Head of caudate nucleus (tissue), 42 donors: ENCODE data around the gene VEGFD.

Experiments used
- DNase-seq, 42 donors: peaks; one replicate each; pipeline versions ENCODE4 v3.0.0 to v3.0.0-alpha.2; 2020 to 2021; ENCODE audit warnings: mixed read lengths in 7 of 42
- intact Hi-C: fragments of 100-400 bp; cut with DNase I; formaldehyde crosslinking; loops from one replicate; pipeline ENCODE4 v1.15.0; 2022

VEGFD gene

GRCh38 chrX:15373976-15374375 is 10.2 kb downstream of the VEGFD start:
- no peak for DNase-seq
- intact Hi-C loops: no loop called here

- intact Hi-C loops: no loop called here
- DNase-seq: no peak
Measured at GRCh38 chrX:15366506-15367352, 17.5 kb downstream of the VEGFD start.

GRCh38 chrX:15359701-15360100 is 24.5 kb downstream of the VEGFD start:
- intact Hi-C loops: loop anchor here (10.0 kb wide), 1 partner anchor 105 kb away; no protein-coding TSS in a partner anchor
- DNase-seq: no peak

- intact Hi-C loops: loop anchor here (10.0 kb wide), 1 partner anchor 106 kb away; no protein-coding TSS in a partner anchor
- DNase-seq: no peak
Measured at GRCh38 chrX:15358533-15358932, 25.7 kb downstream of the VEGFD start.

DNA sequence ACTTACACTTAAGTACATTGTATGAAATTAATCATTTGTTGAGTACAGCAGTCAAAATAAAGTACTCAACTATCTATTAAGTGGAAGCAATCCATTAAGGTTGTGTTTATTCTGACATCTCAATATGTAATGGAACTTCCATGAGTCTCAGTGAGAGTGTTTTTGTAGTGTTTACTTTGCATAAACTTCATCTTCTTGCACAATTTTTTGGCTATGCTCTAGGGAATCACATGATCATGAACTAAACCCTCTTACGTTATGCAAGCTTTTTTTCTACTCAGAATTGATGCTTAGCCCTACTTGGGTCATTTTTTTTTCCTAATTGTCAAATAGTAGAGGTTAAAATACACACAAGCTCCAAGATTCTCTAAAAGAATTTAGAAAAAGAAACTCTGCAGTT is 27.8 kb downstream of the VEGFD start:
- intact Hi-C loops: loop anchor here (10.0 kb wide), 1 partner anchor 108 kb away; no protein-coding TSS in a partner anchor
- DNase-seq: no peak

DNA sequence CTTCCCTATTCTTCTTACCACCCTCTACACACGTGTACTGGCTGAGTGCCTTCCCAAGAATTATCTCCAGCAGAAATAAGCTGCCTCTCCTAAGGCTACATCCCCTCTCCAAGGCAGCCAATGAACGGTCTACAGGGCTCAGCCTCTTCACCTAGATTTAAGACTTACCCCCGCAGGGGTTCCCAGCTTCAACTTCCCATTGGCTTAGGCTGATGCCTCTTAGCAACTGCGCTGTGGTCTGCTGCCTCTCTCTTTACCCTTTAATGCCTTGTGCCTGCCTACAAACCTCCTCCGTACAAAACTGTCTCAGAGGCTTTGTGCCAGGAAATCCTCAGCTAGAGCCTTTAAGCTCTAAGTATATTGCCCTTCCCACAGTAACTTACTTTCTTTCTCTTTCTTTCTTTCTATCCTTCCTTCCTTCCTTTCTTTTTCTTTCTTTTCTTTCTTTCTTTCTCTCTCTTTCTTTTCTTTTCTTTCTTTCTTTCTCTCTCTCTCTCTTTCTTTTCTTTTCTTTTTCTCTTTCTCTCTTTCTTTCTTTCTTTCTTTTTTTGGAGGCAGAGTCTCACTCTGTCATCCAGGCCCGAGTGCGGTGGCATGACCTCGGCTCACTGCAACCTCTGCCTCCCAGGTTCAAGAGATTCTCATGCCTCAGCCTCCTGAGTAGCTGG is 33.8 kb downstream of the VEGFD start:
- intact Hi-C loops: loop anchor here (10.0 kb wide), 1 partner anchor 114 kb away; no protein-coding TSS in a partner anchor
- DNase-seq: no peak

DNA sequence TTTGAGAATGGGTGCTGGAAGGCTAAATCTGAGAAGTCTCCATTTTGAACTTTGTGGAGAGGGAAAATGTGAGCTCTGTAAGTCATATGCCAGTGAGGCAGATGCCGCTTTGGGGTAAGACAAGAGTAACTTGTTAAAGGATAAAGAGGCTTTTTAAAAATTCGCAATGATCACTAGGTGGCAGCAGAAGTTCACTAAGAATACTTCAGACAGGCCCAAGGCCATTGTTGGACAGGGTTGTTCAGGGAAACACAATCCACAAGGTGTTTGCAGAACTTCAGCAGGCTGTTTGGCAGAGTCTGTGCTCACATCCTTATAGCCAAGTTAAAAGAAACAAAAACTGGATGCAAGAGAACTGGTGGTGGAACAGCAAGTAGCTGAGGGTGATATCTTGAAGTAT is 35.2 kb downstream of the VEGFD start:
- intact Hi-C loops: no loop called here
- DNase-seq: peak in 22 of 42 donors; percentile 3 to 72 (median 26)

- intact Hi-C loops: no loop called here
- no peak for DNase-seq
Measured at GRCh38 chrX:15345976-15346375, 38.2 kb downstream of the VEGFD start.

DNA sequence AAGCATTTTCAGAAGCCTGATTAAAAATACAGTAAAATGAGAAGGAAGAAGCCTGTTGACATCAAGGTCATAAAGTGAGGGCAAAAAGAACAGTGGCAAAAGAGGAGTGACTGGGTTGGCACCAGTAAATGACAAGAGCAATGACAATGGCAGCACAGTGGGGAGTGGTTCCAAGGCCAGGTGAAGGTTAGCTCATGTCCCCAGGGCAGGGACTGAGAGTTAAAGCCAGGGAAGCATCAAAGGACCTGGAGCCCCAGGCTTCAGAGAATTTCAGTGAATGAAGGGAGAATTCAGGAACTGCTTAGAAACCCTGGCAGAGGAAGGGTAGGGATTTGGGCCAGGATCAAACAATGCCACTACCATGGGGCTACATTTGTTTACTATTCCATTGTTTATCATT is 40.1 kb downstream of the VEGFD start:
- no peak for DNase-seq
- intact Hi-C loops: no loop called here

GRCh38 chrX:15343075-15343476 is 41.1 kb downstream of the VEGFD start:
- intact Hi-C loops: no loop called here
- DNase-seq: no peak

DNA sequence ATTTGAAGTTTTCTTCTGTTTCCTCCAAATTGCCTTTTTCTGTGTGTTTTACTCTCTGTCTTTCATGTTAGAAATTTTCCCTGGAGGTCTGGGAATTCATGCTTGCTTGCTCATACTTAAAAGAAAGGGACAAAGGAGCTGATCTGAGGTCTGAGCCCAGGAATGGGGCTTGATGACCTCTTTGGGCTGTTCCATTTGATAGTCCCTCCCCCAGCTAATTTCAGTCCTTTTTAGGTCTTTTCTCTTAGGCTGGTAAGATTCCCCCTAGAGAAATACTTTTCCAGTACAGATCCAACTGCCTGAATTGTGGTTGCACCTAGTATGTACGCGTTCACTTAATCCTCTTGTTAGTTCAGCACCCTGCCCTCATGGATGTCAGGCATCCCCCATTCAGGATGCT is 43.3 kb downstream of the VEGFD start:
- no peak for DNase-seq
- intact Hi-C loops: no loop called here

DNA sequence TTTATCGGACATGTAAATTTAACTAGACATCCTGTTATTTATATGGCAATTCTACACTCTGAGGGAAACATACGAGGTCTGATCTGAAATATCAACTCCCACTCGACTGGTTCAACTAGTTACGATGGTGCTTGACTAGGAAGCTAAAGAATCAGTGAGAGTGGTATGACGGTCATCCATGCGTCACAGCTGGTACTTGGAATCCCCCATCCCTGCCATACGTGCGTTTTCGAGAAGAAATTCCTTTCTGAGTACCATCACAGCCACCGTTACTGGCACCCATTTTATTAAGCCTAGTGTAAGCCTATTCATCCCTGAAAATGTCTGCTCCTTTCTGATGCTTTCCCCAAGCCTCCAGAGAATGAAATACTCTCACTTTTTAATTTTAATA is 48.2 kb downstream of the VEGFD start:
- peak in 1 of 42 donors; percentile 36 for DNase-seq
- intact Hi-C loops: no loop called here

DNA sequence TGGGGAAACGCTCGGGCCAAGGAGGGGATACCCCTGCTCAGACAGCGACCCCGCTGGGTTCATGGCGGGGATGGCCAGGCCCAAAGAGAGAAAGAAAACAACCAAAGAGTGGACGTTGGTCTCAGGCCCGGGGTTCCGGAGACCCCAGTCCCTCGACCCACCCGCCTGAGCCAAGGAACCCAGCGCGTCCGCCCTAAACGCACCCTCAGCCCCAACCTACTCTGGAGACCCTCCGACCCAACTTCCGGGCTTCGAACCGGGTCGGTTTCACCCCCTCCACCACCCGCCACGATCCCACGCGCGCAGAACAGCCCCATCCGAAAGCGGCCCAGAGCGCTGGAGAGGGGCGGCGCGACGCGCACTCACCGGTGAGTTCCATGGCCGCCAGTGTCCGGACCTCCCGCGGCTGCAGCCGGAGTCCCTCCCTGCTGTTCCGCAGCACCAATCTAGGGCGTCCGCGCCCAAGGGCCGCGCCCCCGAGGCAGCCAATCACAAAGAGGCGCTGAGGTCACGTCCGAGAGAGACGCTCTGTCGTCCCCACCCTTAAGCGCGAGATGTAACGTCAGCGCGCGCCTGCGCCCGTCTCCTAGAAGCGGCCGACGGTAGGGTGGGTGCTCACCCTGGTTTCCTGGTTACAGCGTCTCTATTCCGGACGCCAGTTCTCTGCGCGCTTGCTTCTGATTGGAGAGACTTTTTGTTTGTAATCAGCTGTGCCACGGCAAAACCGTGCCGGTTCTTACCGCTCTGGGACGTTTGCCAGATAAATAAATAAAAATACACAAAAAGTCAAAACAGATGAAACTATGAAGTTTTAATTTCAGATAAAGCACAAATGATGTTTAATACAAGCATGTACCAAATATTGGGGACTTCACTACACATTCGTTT is 48.8 kb downstream of the VEGFD start, which contains the start of gene PIGA:
PIGA (minus strand) TSS at position 389 of the 888 bp plus-strand sequence. CDS start 3,593 bp downstream, outside the sequence.
- intact Hi-C loops: no loop called here
- peak; percentile 88 to 98 (median 95) for DNase-seq

- no peak for DNase-seq
- intact Hi-C loops: no loop called here
Measured at GRCh38 chrX:15334561-15334960, 49.7 kb downstream of the VEGFD start.

DNA sequence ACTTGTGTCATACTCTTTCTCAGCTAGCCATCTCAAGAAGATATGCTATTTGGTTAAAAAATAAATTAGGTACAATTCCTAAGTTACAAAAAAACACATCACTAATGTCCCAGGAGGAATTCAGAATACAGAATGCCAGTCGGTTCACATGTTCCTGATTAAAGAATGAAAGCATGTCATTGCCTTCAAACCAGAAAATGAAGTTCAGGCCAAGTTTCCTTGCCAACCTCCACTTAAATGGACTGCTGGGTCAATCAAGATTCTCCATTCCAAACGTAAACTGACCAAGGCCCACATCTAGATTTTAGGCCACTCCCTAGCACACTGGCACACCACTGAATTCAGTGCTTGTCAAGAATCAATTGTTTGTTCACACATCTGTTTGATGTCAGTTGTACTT is 55.4 kb downstream of the VEGFD start:
- no peak for DNase-seq
- intact Hi-C loops: no loop called here

GRCh38 chrX:15328131-15328530 is 56.1 kb downstream of the VEGFD start:
- intact Hi-C loops: no loop called here

GRCh38 chrX:15322472-15322871 is 61.7 kb downstream of the VEGFD start:
- no peak for DNase-seq
- intact Hi-C loops: no loop called here

More at GRCh38 chrX:15328131-15328530, 56.1 kb downstream of the VEGFD start:
- no peak for DNase-seq

- intact Hi-C loops: no loop called here
- DNase-seq: no peak
Measured at GRCh38 chrX:15322072-15322471, 62.1 kb downstream of the VEGFD start.

DNA sequence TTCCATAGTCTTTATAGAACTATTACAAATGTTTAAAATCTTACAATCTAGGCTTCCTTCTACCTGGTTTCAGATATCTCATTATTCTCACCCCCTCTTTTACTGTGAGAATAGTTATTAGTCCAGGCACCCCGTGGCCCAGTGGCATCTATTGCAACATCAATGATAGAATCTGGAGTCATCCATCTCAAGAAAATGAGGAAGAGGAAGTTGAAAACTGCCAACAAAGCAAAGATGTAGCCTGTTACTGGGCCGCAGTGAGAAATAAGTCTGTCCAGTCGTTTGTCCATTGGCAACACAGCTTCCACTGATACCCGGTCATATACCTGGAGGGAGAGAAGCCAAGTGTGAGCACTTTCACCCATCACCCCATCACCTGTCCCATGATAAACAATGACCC is 62.8 kb downstream of the VEGFD start:
- DNase-seq: peak in 1 of 42 donors; percentile 15

More for the DNA sequence above, 62.8 kb downstream of the VEGFD start:
- intact Hi-C loops: no loop called here
